H1 (cell line): ENCODE data around the gene NUP107. TPM values are rescaled to one million over a fixed set of nuclear protein-coding genes. Genes with fewer than 3 reads are reported as not detected.

ENCODE experiments used
- CTCF ChIA-PET: fragments of 300-600 bp; sonication (Branson Sonifier 250); formaldehyde crosslinking; loops from one replicate; lab custom pipeline; 2021; ENCODE audit not compliant: partially characterized antibody; lab: Charles Lee
- POLR2A ChIA-PET: fragments of 300-600 bp; sonication (Branson Sonifier 250); formaldehyde crosslinking; loops from one replicate; lab custom pipeline; 2021; ENCODE audit warnings: inconsistent platforms; ENCODE audit not compliant: partially characterized antibody; lab: Charles Lee
- DNase-seq, 2 experiments: peaks; one replicate each; pipeline versions ENCODE4 v3.0.0 to v3.0.0-alpha.2; 2010 to 2022; ENCODE audit warnings: low spot score in 2 of 2, low read depth in 1 of 2, mixed read lengths in 1 of 2
- FAIRE-seq: peaks from 2 replicates; lab custom pipeline; 2011; peaks lifted over from hg19 to GRCh38; lab: Jason Lieb, UNC
- H2AFZ ChIP-seq: 2 replicates; pipeline ENCODE4 v1.8.1; 2012; ENCODE audit warnings: low read length, inconsistent platforms
- H2AK5ac ChIP-seq: 2 replicates; pipeline ENCODE4 v1.6.1; 2013; ENCODE audit warnings: low read depth, low read length
- H2BK120ac ChIP-seq: replicated peaks from 2 replicates; pipeline ENCODE3; 2013; ENCODE audit warnings: low read depth, low read length, inconsistent platforms
- H2BK12ac ChIP-seq: 2 replicates; pipeline ENCODE4 v1.6.1; 2013; ENCODE audit warnings: low read depth, low read length
- H2BK15ac ChIP-seq: 2 replicates; pipeline ENCODE4 v1.6.1; 2013; ENCODE audit warnings: low read length
- H2BK20ac ChIP-seq: 2 replicates; pipeline ENCODE4 v1.6.1; 2013; ENCODE audit warnings: low read length
- H2BK5ac ChIP-seq: 2 replicates; pipeline ENCODE4 v1.6.1; 2013; ENCODE audit warnings: low read depth, low read length
- H3K14ac ChIP-seq: 2 replicates; pipeline ENCODE4 v1.6.1; 2013; ENCODE audit warnings: inconsistent platforms; ENCODE audit not compliant: insufficient read length
- H3K18ac ChIP-seq: 2 replicates; pipeline ENCODE4 v1.6.1; 2013; ENCODE audit warnings: low read length; ENCODE audit errors: extremely low read depth
- H3K23ac ChIP-seq: 2 replicates; pipeline ENCODE4 v1.6.1; 2013; ENCODE audit warnings: inconsistent platforms; ENCODE audit not compliant: insufficient read length
- H3K23me2 ChIP-seq: 2 replicates; pipeline ENCODE4 v1.6.1; 2013; ENCODE audit warnings: low read depth, low read length
- H3K27ac ChIP-seq: 2 replicates; pipeline ENCODE4 v1.6.1; 2011; ENCODE audit warnings: low read depth, low read length, inconsistent platforms
- H3K27me3 ChIP-seq, 4 experiments: replicated peaks in 1 of 4; 1 replicate in 1 of 4; 2 replicates in 3 of 4; pipeline versions ENCODE4 v1.6.1 to v1.8.1; 2011 to 2013; ENCODE audit warnings: low read length in 3 of 4, mild to moderate bottlenecking in 3 of 4, inconsistent platforms in 2 of 4, mixed read lengths in 2 of 4, moderate library complexity in 1 of 4; ENCODE audit not compliant: control insufficient read depth in 3 of 4, insufficient read depth in 3 of 4; ENCODE audit errors: extremely low read depth in 1 of 4
- H3K36me3 ChIP-seq, 4 experiments: 2 replicates each; pipeline versions ENCODE4 v1.6.1 to v1.8.1; 2011 to 2013; ENCODE audit warnings: mild to moderate bottlenecking in 4 of 4, low read length in 3 of 4, moderate library complexity in 2 of 4, control low read depth in 1 of 4, inconsistent platforms in 1 of 4; ENCODE audit not compliant: insufficient read depth in 4 of 4, control insufficient read depth in 2 of 4
- H3K4ac ChIP-seq: replicated peaks from 2 replicates; pipeline ENCODE3; 2013; ENCODE audit warnings: low read length, low read depth, mixed read lengths, inconsistent platforms; ENCODE audit not compliant: insufficient read length
- H3K4me1 ChIP-seq, 4 experiments: replicated peaks in 1 of 4; 1 replicate in 1 of 4; 2 replicates in 3 of 4; pipeline versions ENCODE4 v1.6.1 to v1.8.1; 2011 to 2013; ENCODE audit warnings: low read length in 3 of 4, inconsistent platforms in 2 of 4, mixed read lengths in 1 of 4; ENCODE audit not compliant: insufficient read depth in 4 of 4, control insufficient read depth in 3 of 4
- H3K4me2 ChIP-seq, 2 experiments: 2 replicates each; pipeline versions ENCODE4 v1.6.1 to v1.8.1; 2011 to 2013; ENCODE audit warnings: low read depth in 2 of 2, low read length in 2 of 2, control low read depth in 1 of 2, inconsistent platforms in 1 of 2, mild to moderate bottlenecking in 1 of 2; ENCODE audit not compliant: insufficient read depth in 1 of 2
- H3K4me3 ChIP-seq, 4 experiments: fragments of 200-600, 300-600 bp in 1 of 4; sonication (generic), shearing (Covaris generic), sonication (Bioruptor Twin) in 1 of 4; 2 replicates each; pipeline versions ENCODE4 v1.5.1 to v1.8.1; 2011 to 2016; ENCODE audit warnings: low read length in 4 of 4, low read depth in 3 of 4, control low read depth in 2 of 4, inconsistent platforms in 2 of 4, mild to moderate bottlenecking in 2 of 4, mixed read lengths in 1 of 4, moderate library complexity in 1 of 4; ENCODE audit not compliant: insufficient read depth in 2 of 4; ENCODE audit errors: extremely low read depth in 1 of 4
- H3K56ac ChIP-seq: replicated peaks from 2 replicates; pipeline ENCODE3; 2013; ENCODE audit warnings: low read depth, mild to moderate bottlenecking, mixed read lengths, low read length, inconsistent platforms; ENCODE audit not compliant: insufficient read length
- H3K79me1 ChIP-seq: 2 replicates; pipeline ENCODE4 v1.6.1; 2013; ENCODE audit warnings: low read depth, low read length, control low read depth
- H3K79me2 ChIP-seq, 2 experiments: 2 replicates each; pipeline versions ENCODE4 v1.6.1 to v1.8.1; 2012 to 2013; ENCODE audit warnings: low read length in 2 of 2, mild to moderate bottlenecking in 2 of 2, inconsistent platforms in 1 of 2; ENCODE audit not compliant: insufficient read depth in 2 of 2, control insufficient read depth in 1 of 2
- H3K9ac ChIP-seq, 4 experiments: replicated peaks in 1 of 4; 1 replicate in 1 of 4; 2 replicates in 3 of 4; pipeline versions ENCODE4 v1.6.1 to v1.8.1; 2011 to 2013; ENCODE audit warnings: low read depth in 3 of 4, low read length in 3 of 4, control low read depth in 2 of 4, mild to moderate bottlenecking in 2 of 4, moderate library complexity in 2 of 4, inconsistent platforms in 1 of 4; ENCODE audit errors: extremely low read depth in 1 of 4
- H3K9me3 ChIP-seq, 2 experiments: 2 replicates each; pipeline versions ENCODE4 v1.6.1 to v1.8.1; 2012 to 2013; ENCODE audit warnings: mild to moderate bottlenecking in 2 of 2, moderate library complexity in 2 of 2, control low read depth in 1 of 2, inconsistent platforms in 1 of 2, low read depth in 1 of 2, low read length in 1 of 2, mixed read lengths in 1 of 2; ENCODE audit not compliant: insufficient read depth in 2 of 2
- H4K20me1 ChIP-seq, 2 experiments: replicated peaks in 1 of 2; 2 replicates each; pipeline versions ENCODE3 to v1.8.1; 2011 to 2013; ENCODE audit warnings: inconsistent platforms in 2 of 2, low read length in 2 of 2, mild to moderate bottlenecking in 1 of 2; ENCODE audit not compliant: insufficient read depth in 2 of 2, control insufficient read depth in 1 of 2
- H4K5ac ChIP-seq: 2 replicates; pipeline ENCODE4 v1.6.1; 2013; ENCODE audit warnings: low read length, low read depth, mixed read lengths, inconsistent platforms; ENCODE audit not compliant: insufficient read length
- H4K8ac ChIP-seq: 2 replicates; pipeline ENCODE4 v1.8.0; 2013; ENCODE audit warnings: mild to moderate bottlenecking, moderate library complexity, low read length, inconsistent platforms; ENCODE audit not compliant: insufficient read depth; ENCODE audit errors: extremely low read depth
- H4K91ac ChIP-seq: replicated peaks from 2 replicates; pipeline ENCODE3; 2013; ENCODE audit warnings: low read length, mixed read lengths, inconsistent platforms; ENCODE audit not compliant: insufficient read length
- ATF2 ChIP-seq: IDR thresholded peaks from 2 replicates; pipeline ENCODE4 v1.6.1; 2012; ENCODE audit warnings: low read length, inconsistent platforms
- BCL11A ChIP-seq, 2 experiments: IDR thresholded peaks; one replicate each; pipeline ENCODE4 v1.6.1; 2011; ENCODE audit warnings: low read depth in 2 of 2, low read length in 2 of 2, mild to moderate bottlenecking in 2 of 2
- BRCA1 ChIP-seq: IDR thresholded peaks from 2 replicates; pipeline ENCODE4 v1.6.1; 2012; ENCODE audit warnings: low read depth, low read length, improper control_type of control experiment
- CBX5 ChIP-seq: fragments of 300-800, 300-1000 bp; sonication (generic); IDR thresholded peaks from 2 replicates; pipeline ENCODE4 v1.7.1; 2016; ENCODE audit warnings: antibody characterized with exemption, low read length, low read depth
- EGR1 ChIP-seq: IDR thresholded peaks from 2 replicates; pipeline ENCODE4 v1.6.1; 2011; ENCODE audit warnings: low read depth, low read length, borderline replicate concordance
- JUND ChIP-seq: IDR thresholded peaks from 2 replicates; pipeline ENCODE4 v1.6.1; 2011; ENCODE audit warnings: mild to moderate bottlenecking, improper control_type of control experiment, low read length
- KDM1A ChIP-seq: fragments of 200-600, 300-600 bp; sonication (generic); IDR thresholded peaks from 2 replicates; pipeline ENCODE4 v1.7.1; 2016; ENCODE audit warnings: mild to moderate bottlenecking, low read length, borderline replicate concordance
- KDM5A ChIP-seq: fragments of 200-600 bp; IDR thresholded peaks from 2 replicates; pipeline ENCODE4 v1.7.1; 2012; ENCODE audit warnings: mild to moderate bottlenecking, low read length, inconsistent platforms, mixed read lengths
- MAFK ChIP-seq: IDR thresholded peaks from 2 replicates; pipeline ENCODE4 v1.6.1; 2012; ENCODE audit warnings: low read depth, mild to moderate bottlenecking, improper control_type of control experiment, low read length
- PHF8 ChIP-seq: fragments of 200-600 bp; sonication (generic); conservative IDR thresholded peaks from 2 replicates; pipeline ENCODE4 v1.7.1; 2012; ENCODE audit warnings: low read depth, mild to moderate bottlenecking, inconsistent platforms, low read length, moderate library complexity
- RNF2 ChIP-seq: fragments of 200-900, 300-1000 bp; sonication (generic); IDR thresholded peaks from 2 replicates; pipeline ENCODE4 v1.7.1; 2016; ENCODE audit warnings: borderline replicate concordance, low read depth, mild to moderate bottlenecking, antibody characterized with exemption, low read length; ENCODE audit not compliant: poor library complexity, severe bottlenecking; ENCODE audit errors: missing control alignments
- TAF7 ChIP-seq: optimal IDR thresholded peaks from 2 replicates; pipeline ENCODE3; 2011; ENCODE audit warnings: low read depth, mild to moderate bottlenecking, inconsistent platforms, low read length, moderate library complexity, borderline replicate concordance
- YY1 ChIP-seq: IDR thresholded peaks from 2 replicates; pipeline ENCODE4 v1.6.1; 2011; ENCODE audit warnings: low read depth, mild to moderate bottlenecking, low read length
- WGBS, 2 experiments: shearing (Covaris generic) in 1 of 2; methylation state at CpG; one replicate each; pipeline versions ENCODE4 v1.1.6 to v1.1.7; 2013 to 2015; ENCODE audit warnings: low lambda C conversion rate in 2 of 2, mixed read lengths in 2 of 2, inconsistent platforms in 1 of 2, low coverage in 1 of 2, missing lambda C conversion rate in 1 of 2; ENCODE audit not compliant: insufficient replicate concordance in 2 of 2, insufficient coverage in 1 of 2, insufficient read length in 1 of 2; ENCODE audit errors: extremely low coverage in 1 of 2, missing lambda C conversion rate in 1 of 2; 5-methylcytosine and 5-hydroxymethylcytosine counted together
- polyA plus RNA-seq, 7 experiments: library from polyadenylated mRNA; depleted of rRNA in 3 of 7; stranded (reverse) in 5 of 7; unstranded in 2 of 7; fragments of >200 nt in 5 of 7; fragments of 200-250 nt in 2 of 7; gene quantifications; 1 replicate in 5 of 7; 2 replicates in 1 of 7; 4 replicates in 1 of 7; pipeline versions ENCODE4 v1.2.1 to v1.2.3, GENCODE V29; 2011 to 2013; ENCODE audit warnings: missing spikeins in 2 of 7, mixed read lengths in 2 of 7
- total RNA-seq: library from RNA; stranded (reverse); fragmentation: NEBNext Ultra II Directional; extraction: Animal tissue kit (Norgen Biotek cat#: 25700); gene quantifications from 2 replicates; pipeline ENCODE4 v1.2.1, GENCODE V29; 2021

Gene NUP107
- total and polyA plus RNA-seq, 2 of the 8 experiments (the other 6 are each of a cell fraction or from before 2014, with no cell fraction given), result 46.1 to 141 TPM

- Histone ChIP-seq H3K14ac (no peak overlapping the region), H3K18ac (no peak overlapping the region), H3K23ac (no peak overlapping the region), H2BK120ac (no peak overlapping the region), H2BK12ac (no peak overlapping the region), H3K36me3 (peaks cover under 1 to 23% (median 7%) of the 10 kb centered on the region in 4 experiments; a peak in 5 of 8 replicates), H3K56ac (no peak overlapping the region), H3K9me3 (no peaks in the 10 kb centered on the region), H3K4ac (no peak overlapping the region), H4K91ac (no peak overlapping the region), H2AFZ (no peak overlapping the region), H2BK20ac (no peak overlapping the region), H3K27ac (no peak overlapping the region), H3K79me1 (no peaks in the 10 kb centered on the region), H2BK5ac (no peak overlapping the region), H4K20me1 (peaks cover 0 to 2% of the 10 kb centered on the region in 2 experiments), H3K79me2 (no peaks in the 10 kb centered on the region), H3K4me1 (no peaks in the 10 kb centered on the region), H2AK5ac (no peak overlapping the region), H2BK15ac (no peak overlapping the region), H4K8ac (no peak overlapping the region), H3K4me2 (no peak overlapping the region), H3K9ac (no peak overlapping the region), H3K4me3 (no peak overlapping the region), H3K27me3 (no peaks in the 10 kb centered on the region), H3K23me2 (no peaks in the 10 kb centered on the region), H4K5ac (no peak overlapping the region)
- ChIA-PET CTCF (no interaction called here), POLR2A (interaction anchor here (0.8 kb wide), 1 partner anchor 10 kb away, joined by 3 read pairs; no protein-coding TSS in a partner anchor)
- 87% methylated on average over 5 of the region's 5 CpGs; no CpG with 5 or more reads in 1 of the 2 experiments for WGBS, 2 experiments
- DNase-seq (no peak), FAIRE-seq (no peak)
- TF ChIP-seq YY1 (no peak), JUND (no peak), PHF8 (no peak), EGR1 (no peak), MAFK (no peak), KDM5A (no peak), KDM1A (no peak), RNF2 (no peak), TAF7 (no peak), BCL11A (IDR thresholded peaks at IDR 0.05; ENCODE audit: low read depth in 2 of 2, low read length in 2 of 2) (no peak), BRCA1 (no peak), CBX5 (no peak), ATF2 (no peak)
Measured at GRCh38 chr12:68759852-68760251, 73.1 kb downstream of the NUP107 start.
